Measurements from ENCODE around the gene SLAMF1.

The SLAMF1 gene

GRCh38 chr1:160579216-160579701 is 67.6 kb downstream of the SLAMF1 start, which contains the start of gene CD84:
CD84 (minus strand) TSS chr1:160579496; CDS start chr1:160579437, 59 bp downstream.
- ChIA-PET POLR2A (ENCODE audit: low non-redundant PET) (no interaction called here), CTCF (no interaction called here)
- TF ChIP-seq CTCF (conservative IDR thresholded peaks at IDR 0.05; ENCODE audit: low read depth), result no peak
- no peak for DNase-seq (ENCODE audit: low spot score)
- no peak within 1 kb of the TSS for H3K27ac ChIP-seq

- POLR2A ChIA-PET (ENCODE audit: low non-redundant PET), result no interaction called here
- CTCF ChIA-PET, result no interaction called here
- H3K27ac ChIP-seq, result no peak overlapping the region
- TF ChIP-seq CTCF (conservative IDR thresholded peaks at IDR 0.05; ENCODE audit: low read depth), result no peak
- no peak for DNase-seq (ENCODE audit: low spot score)
Measured at GRCh38 chr1:160578525-160579191, 68.2 kb downstream of the SLAMF1 start.

- no peak overlapping the region for H3K27ac ChIP-seq
- POLR2A ChIA-PET (ENCODE audit: low non-redundant PET), result no interaction called here
- CTCF ChIA-PET, result no interaction called here
Measured at GRCh38 chr1:160578175-160578524, 68.7 kb downstream of the SLAMF1 start.

GRCh38 chr1:160577671-160578070 is 69.2 kb downstream of the SLAMF1 start:
- TF ChIP-seq CTCF (conservative IDR thresholded peaks at IDR 0.05; ENCODE audit: low read depth), result no peak
- POLR2A ChIA-PET (ENCODE audit: low non-redundant PET), result no interaction called here
- CTCF ChIA-PET, result no interaction called here
- DNase-seq (ENCODE audit: low spot score), result no peak
- H3K27ac ChIP-seq, result no peak overlapping the region

More at GRCh38 chr1:160578175-160578524, 68.7 kb downstream of the SLAMF1 start:
- TF ChIP-seq CTCF (conservative IDR thresholded peaks at IDR 0.05; ENCODE audit: low read depth), result no peak
- DNase-seq (ENCODE audit: low spot score), result no peak

- TF ChIP-seq CTCF (conservative IDR thresholded peaks at IDR 0.05; ENCODE audit: low read depth), result no peak
- CTCF ChIA-PET, result no interaction called here
- H3K27ac ChIP-seq, result no peak overlapping the region
- no peak for DNase-seq (ENCODE audit: low spot score)
- POLR2A ChIA-PET (ENCODE audit: low non-redundant PET), result no interaction called here
Measured at GRCh38 chr1:160576884-160577283, 70.0 kb downstream of the SLAMF1 start.

GRCh38 chr1:160576390-160576789 is 70.5 kb downstream of the SLAMF1 start:
- POLR2A ChIA-PET (ENCODE audit: low non-redundant PET), result no interaction called here
- DNase-seq (ENCODE audit: low spot score), result no peak
- TF ChIP-seq CTCF (conservative IDR thresholded peaks at IDR 0.05; ENCODE audit: low read depth), result no peak
- CTCF ChIA-PET, result no interaction called here
- no peak overlapping the region for H3K27ac ChIP-seq

All from RWPE1 (cell line).